CD4-positive, alpha-beta memory T cell (primary cell): ENCODE measurements around the gene LIPE. TPM values are rescaled to one million over a fixed set of nuclear protein-coding genes. Genes with fewer than 3 reads are reported as not detected.
"Not testable (repeated sequence)": the region's sequence is repeated elsewhere in the genome, so short reads cannot be mapped to it uniquely, and the experiment has no call there.

Experiments used
- CTCF ChIA-PET: fragments of 350-600 bp; sonication (Branson Sonifier 250); formaldehyde crosslinking; loops from one replicate; lab custom pipeline; 2021; ENCODE audit warnings: inconsistent platforms; ENCODE audit not compliant: partially characterized antibody; lab: Charles Lee
- POLR2A ChIA-PET: fragments of 350-600 bp; sonication (Branson Sonifier 250); formaldehyde crosslinking; loops from one replicate; lab custom pipeline; 2021; ENCODE audit not compliant: partially characterized antibody; lab: Charles Lee
- DNase-seq, 5 donors: peaks; one replicate each; pipeline versions ENCODE4 v3.0.0 to v3.0.0-alpha.2; 2020 to 2022; ENCODE audit warnings: mixed read lengths in 1 of 5
- H3K27ac ChIP-seq: one replicate; pipeline ENCODE4 v1.7.0; 2013; ENCODE audit warnings: low read depth, low read length
- H3K27me3 ChIP-seq: 2 replicates; pipeline ENCODE4 v1.7.0; 2013; ENCODE audit warnings: mild to moderate bottlenecking, low read length, moderate library complexity; ENCODE audit not compliant: insufficient read depth
- H3K36me3 ChIP-seq: 2 replicates; pipeline ENCODE4 v1.7.0; 2013; ENCODE audit warnings: mild to moderate bottlenecking, low read length, moderate library complexity; ENCODE audit not compliant: insufficient read depth
- H3K4me1 ChIP-seq: 2 replicates; pipeline ENCODE4 v1.7.0; 2013; ENCODE audit warnings: mild to moderate bottlenecking, low read length, moderate library complexity; ENCODE audit not compliant: insufficient read depth
- H3K4me3 ChIP-seq, 2 donors: one replicate each; pipeline ENCODE4 v1.7.0; 2013; ENCODE audit warnings: low read length in 2 of 2, mild to moderate bottlenecking in 1 of 2
- H3K9me3 ChIP-seq, 2 donors: one replicate each; pipeline ENCODE4 v1.7.0; 2013; ENCODE audit warnings: low read length in 2 of 2, control low read depth in 1 of 2; ENCODE audit not compliant: control insufficient read depth in 1 of 2
- H3K27ac Mint-ChIP-seq, 7 donors: one replicate each; pipeline ENCODE4 v1.8.0; 2020 to 2021; ENCODE audit warnings: mixed read lengths in 7 of 7, mild to moderate bottlenecking in 6 of 7, inconsistent platforms in 3 of 7, moderate library complexity in 3 of 7
- H3K27me3 Mint-ChIP-seq, 2 donors: one replicate each; pipeline ENCODE4 v1.8.0; 2020 to 2021; ENCODE audit warnings: mixed read lengths in 2 of 2
- H3K36me3 Mint-ChIP-seq, 2 donors: one replicate each; pipeline ENCODE4 v1.8.0; 2020 to 2021; ENCODE audit warnings: mixed read lengths in 2 of 2, inconsistent platforms in 1 of 2, mild to moderate bottlenecking in 1 of 2
- H3K4me1 Mint-ChIP-seq, 4 donors: one replicate each; pipeline ENCODE4 v1.8.0; 2020 to 2021; ENCODE audit warnings: mixed read lengths in 4 of 4, mild to moderate bottlenecking in 1 of 4
- H3K4me3 Mint-ChIP-seq, 8 donors: one replicate each; pipeline ENCODE4 v1.8.0; 2020 to 2021; ENCODE audit warnings: mixed read lengths in 8 of 8, mild to moderate bottlenecking in 7 of 8, moderate library complexity in 6 of 8, inconsistent platforms in 3 of 8
- H3K9me3 Mint-ChIP-seq, 8 donors: one replicate each; pipeline ENCODE4 v1.8.0; 2020 to 2021; ENCODE audit warnings: mixed read lengths in 8 of 8, mild to moderate bottlenecking in 5 of 8, inconsistent platforms in 3 of 8, moderate library complexity in 1 of 8
- intact Hi-C: fragments of 100-400 bp; cut with micrococcal nuclease; formaldehyde crosslinking; loops from one replicate; pipeline ENCODE4 v1.15.1; 2023
- polyA plus RNA-seq, 2 donors: library from polyadenylated mRNA; unstranded; fragments of 300-500 nt; fragmentation: Illumina TruSeq; gene quantifications; one replicate each; pipeline ENCODE4 v1.2.3, GENCODE V29; 2021
- total RNA-seq, 2 experiments: library from RNA; stranded (reverse); gene quantifications; one replicate each; pipeline ENCODE4 v1.2.3, GENCODE V29; 2021

Gene LIPE
- total and polyA plus RNA-seq, 4 experiments from 2014 or later, result 4.0 to 32.6 (median 19.9) TPM

DNA sequence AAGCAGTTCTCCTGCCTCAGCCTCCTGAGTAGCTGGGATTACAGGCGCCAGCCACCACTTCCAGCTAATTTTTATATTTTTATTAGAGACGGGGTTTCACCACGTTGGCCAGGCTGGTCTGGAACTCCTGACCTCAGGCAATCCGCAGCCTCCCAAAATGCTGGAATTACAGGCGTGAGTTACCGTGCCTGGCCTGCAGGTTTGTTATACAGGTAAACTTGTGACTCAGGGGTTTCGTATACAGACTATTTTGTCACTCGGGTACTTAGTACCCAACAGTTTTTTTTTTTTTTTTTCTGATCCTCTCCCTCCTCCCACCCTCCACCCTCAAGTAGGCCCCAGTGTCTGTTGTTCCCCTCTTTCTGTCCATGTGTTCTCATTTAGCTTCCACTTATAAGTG is 34.0 kb upstream of the LIPE start:
- H3K4me3 Mint-ChIP-seq, H3K27me3 ChIP-seq, H3K36me3 Mint-ChIP-seq, H3K27me3 Mint-ChIP-seq, H3K36me3 ChIP-seq, POLR2A ChIA-PET, H3K4me1 Mint-ChIP-seq, H3K4me3 ChIP-seq, H3K27ac ChIP-seq, DNase-seq, H3K9me3 Mint-ChIP-seq, H3K9me3 ChIP-seq, H3K4me1 ChIP-seq, intact Hi-C loops, H3K27ac Mint-ChIP-seq: not testable (repeated sequence)
- CTCF ChIA-PET, result interaction anchor here (1.0 kb wide), 1 partner anchor 22 kb away, joined by 3 read pairs; no protein-coding TSS in a partner anchor

DNA sequence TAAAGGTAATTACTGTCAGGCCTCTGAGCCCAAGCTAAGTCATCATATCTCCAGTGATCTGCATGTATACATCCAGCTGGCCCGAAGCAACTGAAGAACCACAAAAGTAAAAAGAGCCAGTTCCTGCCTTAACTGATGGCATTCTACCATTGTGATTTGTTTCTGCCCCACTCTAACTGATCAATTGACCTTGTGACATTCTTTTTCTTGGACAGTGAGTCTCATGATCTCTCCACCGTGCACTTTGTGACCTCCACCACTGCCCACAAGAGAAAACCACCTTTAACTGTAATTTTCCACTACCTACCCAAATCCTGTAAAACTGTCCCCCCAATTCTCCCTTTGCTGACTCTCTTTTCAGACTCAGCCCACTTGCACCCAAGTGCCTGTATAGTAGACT is 32.7 kb upstream of the LIPE start:
- no peaks in the 10 kb centered on the region for H3K9me3 ChIP-seq
- no peak overlapping the region for H3K4me3 ChIP-seq
- no peak for DNase-seq
- no peak overlapping the region for H3K4me3 Mint-ChIP-seq
- no peaks in the 10 kb centered on the region for H3K36me3 Mint-ChIP-seq
- POLR2A ChIA-PET, result interaction anchor here (0.6 to 0.9 kb wide), 2 partner anchors 10 to 68 kb away, joined by 3 read pairs; partner anchors contain the start of gene CEACAM1
- CTCF ChIA-PET, result no interaction called here
- H3K27me3 ChIP-seq, result no peaks in the 10 kb centered on the region
- intact Hi-C loops, result no loop called here
- H3K27ac Mint-ChIP-seq, result no peak overlapping the region
- no peaks in the 10 kb centered on the region for H3K4me1 ChIP-seq
- H3K27me3 Mint-ChIP-seq, result peaks cover 0 to 2% of the 10 kb centered on the region in 2 donors
- H3K36me3 ChIP-seq, result no peaks in the 10 kb centered on the region
- no peak overlapping the region for H3K27ac ChIP-seq
- H3K4me1 Mint-ChIP-seq, result peaks cover 0 to 4% (median 0%) of the 10 kb centered on the region in 4 donors
- H3K9me3 Mint-ChIP-seq, result no peaks in the 10 kb centered on the region

DNA sequence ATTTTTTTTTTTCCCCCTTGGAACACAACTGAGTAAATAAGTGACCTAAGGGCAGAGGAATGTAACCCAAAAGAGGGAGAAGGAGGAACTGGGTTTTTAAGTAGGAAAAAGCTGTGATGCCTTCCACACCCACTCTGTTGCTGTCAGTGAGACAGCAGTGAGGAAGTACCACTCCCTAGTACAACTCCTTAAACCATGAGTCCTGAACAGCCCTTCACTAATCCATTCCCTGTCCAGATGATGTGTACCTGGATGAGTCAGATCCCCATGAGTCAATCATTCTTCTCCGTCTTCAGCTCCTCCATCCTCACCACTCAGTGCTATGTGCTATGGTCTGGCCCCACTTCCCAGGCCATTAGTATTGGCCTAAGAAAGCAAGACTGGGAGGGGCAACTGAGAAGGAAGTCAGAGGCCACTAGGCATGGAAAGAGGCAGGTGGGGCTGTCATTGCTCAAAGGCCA is 28.5 kb upstream of the LIPE start:
- no peak for DNase-seq
- Histone ChIP-seq H3K27ac (no peak overlapping the region), H3K4me1 (peaks cover 4% of the 10 kb centered on the region), H3K27me3 (no peaks in the 10 kb centered on the region), H3K9me3 (no peaks in the 10 kb centered on the region), H3K36me3 (no peaks in the 10 kb centered on the region), H3K4me3 (no peak overlapping the region)
- H3K36me3 Mint-ChIP-seq, result no peaks in the 10 kb centered on the region
- peaks cover 0 to 6% (median under 1%) of the 10 kb centered on the region in 4 donors for H3K4me1 Mint-ChIP-seq
- H3K9me3 Mint-ChIP-seq, result no peaks in the 10 kb centered on the region
- H3K27ac Mint-ChIP-seq, result no peak overlapping the region
- intact Hi-C loops, result no loop called here
- CTCF ChIA-PET, result interaction anchor here (2.5 to 10.6 kb wide), 3 partner anchors 15 to 73 kb away, joined by 9 to 167 read pairs (median 15); partner anchors contain the start of gene CEACAM1
- H3K27me3 Mint-ChIP-seq, result peaks cover 0 to 2% of the 10 kb centered on the region in 2 donors
- POLR2A ChIA-PET, result interaction anchor here (0.6 kb wide), 1 partner anchor 391 kb away, joined by 4 read pairs; no protein-coding TSS in a partner anchor
- H3K4me3 Mint-ChIP-seq, result no peak overlapping the region

DNA sequence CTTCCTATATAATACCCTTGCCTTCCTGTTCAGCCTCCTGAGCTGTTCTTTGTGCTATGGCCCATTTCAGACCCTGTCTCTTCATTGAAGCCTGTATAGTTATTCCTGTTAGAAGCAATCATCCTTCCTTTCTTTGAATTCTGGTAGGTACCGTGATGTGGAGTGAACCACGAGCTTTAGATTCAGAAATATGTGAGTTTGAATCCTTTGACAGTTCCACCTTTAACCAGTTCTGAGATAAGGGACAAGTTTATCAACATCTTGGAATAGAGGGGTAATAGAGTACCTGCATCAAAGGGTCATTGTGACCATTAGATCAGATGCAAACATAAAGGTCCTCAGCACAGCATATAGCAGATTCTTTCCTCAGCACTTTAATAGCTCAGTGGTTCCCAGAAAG is 27.9 kb upstream of the LIPE start:
- POLR2A ChIA-PET, result interaction anchor here (0.6 kb wide), 1 partner anchor 391 kb away, joined by 4 read pairs; no protein-coding TSS in a partner anchor
- no peaks in the 10 kb centered on the region for H3K36me3 Mint-ChIP-seq

DNA sequence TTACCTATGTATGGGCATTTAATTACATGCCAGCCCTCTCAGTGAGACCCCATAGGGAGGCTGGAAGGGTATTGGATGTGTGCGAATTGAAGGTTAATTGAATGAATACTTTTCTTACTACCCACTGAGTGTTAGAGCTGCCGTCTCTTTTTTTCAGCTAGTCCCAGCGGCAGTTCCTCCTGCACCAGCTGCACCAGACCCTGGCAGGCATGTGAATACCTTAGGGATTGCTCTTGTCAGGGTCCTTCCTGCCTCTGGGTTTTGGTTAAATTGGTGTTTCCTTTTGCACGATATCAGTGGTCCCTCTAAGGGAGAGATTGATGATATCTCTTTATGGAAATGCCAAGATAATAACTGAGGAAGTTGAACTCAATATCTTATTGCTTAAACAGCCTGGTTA is 25.4 kb upstream of the LIPE start:
- Histone ChIP-seq H3K36me3 (no peaks in the 10 kb centered on the region), H3K4me1 (peaks cover 25% of the 10 kb centered on the region), H3K27ac (no peak overlapping the region), H3K4me3 (no peak overlapping the region), H3K27me3 (no peaks in the 10 kb centered on the region), H3K9me3 (no peaks in the 10 kb centered on the region)
- no peaks in the 10 kb centered on the region for H3K9me3 Mint-ChIP-seq
- DNase-seq, result no peak
- H3K4me1 Mint-ChIP-seq, result peaks cover 0 to 4% (median under 1%) of the 10 kb centered on the region in 4 donors
- ChIA-PET POLR2A (no interaction called here), CTCF (interaction anchor here (0.7 to 10.6 kb wide), 5 partner anchors 11 to 83 kb away, joined by 3 to 167 read pairs (median 12); partner anchors contain the start of genes CEACAM1 and CXCL17)
- no peaks in the 10 kb centered on the region for H3K27me3 Mint-ChIP-seq
- H3K36me3 Mint-ChIP-seq, result no peaks in the 10 kb centered on the region
- H3K27ac Mint-ChIP-seq, result peak overlapping the region in 3 of 7 donors; percentile 72 to 85 (median 80)
- H3K4me3 Mint-ChIP-seq, result no peak overlapping the region
- intact Hi-C loops, result no loop called here

More for the DNA sequence above, 27.9 kb upstream of the LIPE start:
- H3K27me3 Mint-ChIP-seq, result peaks cover 0 to 2% of the 10 kb centered on the region in 2 donors
- H3K4me3 Mint-ChIP-seq, result no peak overlapping the region
- CTCF ChIA-PET, result interaction anchor here (1.1 to 10.6 kb wide), 4 partner anchors 14 to 74 kb away, joined by 3 to 167 read pairs (median 12); partner anchors contain the start of gene CEACAM1
- Histone ChIP-seq H3K27ac (no peak overlapping the region), H3K36me3 (no peaks in the 10 kb centered on the region), H3K27me3 (no peaks in the 10 kb centered on the region), H3K4me1 (peaks cover 9% of the 10 kb centered on the region), H3K9me3 (no peaks in the 10 kb centered on the region), H3K4me3 (no peak overlapping the region)
- peaks cover 0 to 6% (median under 1%) of the 10 kb centered on the region in 4 donors for H3K4me1 Mint-ChIP-seq
- intact Hi-C loops, result no loop called here
- H3K27ac Mint-ChIP-seq, result no peak overlapping the region
- DNase-seq, result no peak
- no peaks in the 10 kb centered on the region for H3K9me3 Mint-ChIP-seq

GRCh38 chr19:42450314-42450934 is 23.2 kb upstream of the LIPE start:
- peak; percentile 87 to 93 (median 91) for DNase-seq
- H3K27me3 Mint-ChIP-seq, result no peaks in the 10 kb centered on the region

GRCh38 chr19:42448306-42448705 is 21.1 kb upstream of the LIPE start:
- peaks cover 25% of the 10 kb centered on the region for H3K4me1 ChIP-seq
- DNase-seq, intact Hi-C loops, H3K9me3 Mint-ChIP-seq, H3K27me3 Mint-ChIP-seq, H3K4me3 Mint-ChIP-seq, H3K4me1 Mint-ChIP-seq, H3K36me3 Mint-ChIP-seq, H3K27ac Mint-ChIP-seq, H3K36me3 ChIP-seq, H3K27ac ChIP-seq, H3K27me3 ChIP-seq, H3K9me3 ChIP-seq, H3K4me3 ChIP-seq: not testable (repeated sequence)
- POLR2A ChIA-PET, result interaction anchor here (3.5 kb wide), 1 partner anchor 80 kb away, joined by 30 read pairs; the partner anchor contains the start of gene CEACAM1
- CTCF ChIA-PET, result interaction anchor here (3.7 to 10.6 kb wide), 2 partner anchors 80 to 148 kb away, joined by 21 to 167 read pairs; partner anchors contain the start of gene CEACAM1

More at GRCh38 chr19:42450314-42450934, 23.2 kb upstream of the LIPE start:
- ChIA-PET CTCF (interaction anchor here (0.5 to 10.6 kb wide), 21 partner anchors 9 to 1031 kb away, joined by 3 to 167 read pairs (median 6); partner anchors contain the start of genes CEACAM1 and CXCL17), POLR2A (interaction anchor here (0.9 to 3.5 kb wide), 6 partner anchors 9 to 78 kb away, joined by 3 to 30 read pairs (median 4); partner anchors contain the start of gene CEACAM1)
- no peak overlapping the region for H3K4me3 Mint-ChIP-seq
- peaks cover 0 to 2% (median under 1%) of the 10 kb centered on the region in 4 donors for H3K4me1 Mint-ChIP-seq
- H3K4me3 ChIP-seq, result no peak overlapping the region
- no peaks in the 10 kb centered on the region for H3K9me3 Mint-ChIP-seq
- H3K27ac ChIP-seq, result peak overlapping the region; percentile 77
- intact Hi-C loops, result loop anchor here (1.0 kb wide), 5 partner anchors 12 to 146 kb away; no protein-coding TSS in a partner anchor
- H3K4me1 ChIP-seq, result peaks cover 25% of the 10 kb centered on the region
- H3K36me3 Mint-ChIP-seq, result no peaks in the 10 kb centered on the region
- no peaks in the 10 kb centered on the region for H3K27me3 ChIP-seq
- no peaks in the 10 kb centered on the region for H3K36me3 ChIP-seq
- no peak overlapping the region for H3K27ac Mint-ChIP-seq
- H3K9me3 ChIP-seq, result no peaks in the 10 kb centered on the region
